GM21619 (cell line): Measurements from ENCODE around the gene MBIP.
A peak's percentile ranks its signal among the peaks of the same experiment; 100 is the strongest.
"Not testable (repeated sequence)": the region's sequence is repeated elsewhere in the genome, so short reads cannot be mapped to it uniquely, and the experiment has no call there.

Experiments
- ATAC-seq: cut with Tn5 transposase; IDR thresholded peaks from one replicate; pipeline ENCODE4 v1.9.1; 2021; ENCODE audit not compliant: unreplicated experiment

MBIP gene

GRCh38 chr14:36320200-36320896 lies at the start of gene MBIP:
Gene MBIP (minus strand): TSS chr14:36320637. CDS start chr14:36320588, 49 bp downstream.
- peak; percentile 95 for ATAC-seq

GRCh38 chr14:36367985-36368774 lies 47.7 kb upstream of the MBIP start:
- ATAC-seq, result no peak

- no peak for ATAC-seq
Observed at GRCh38 chr14:36365766-36366165, 45.3 kb upstream of the MBIP start.

GRCh38 chr14:36363704-36364103 lies 43.3 kb upstream of the MBIP start:
- ATAC-seq, result no peak

- ATAC-seq, result no peak
Observed at GRCh38 chr14:36362648-36363047, 42.2 kb upstream of the MBIP start.

- ATAC-seq, result no peak
Observed at GRCh38 chr14:36361210-36361853, 40.9 kb upstream of the MBIP start.

- no peak for ATAC-seq
Observed at GRCh38 chr14:36356862-36357261, 36.4 kb upstream of the MBIP start.

GRCh38 chr14:36346052-36346451 lies 25.6 kb upstream of the MBIP start:
- no peak for ATAC-seq

- no peak for ATAC-seq
Observed at GRCh38 chr14:36344211-36344610, 23.8 kb upstream of the MBIP start.

GRCh38 chr14:36341811-36342210 lies 21.4 kb upstream of the MBIP start:
- ATAC-seq, result not testable (repeated sequence)

- no peak for ATAC-seq
Observed at GRCh38 chr14:36340276-36340890, 19.9 kb upstream of the MBIP start.

- ATAC-seq, result no peak
Observed at GRCh38 chr14:36339816-36340215, 19.4 kb upstream of the MBIP start.

GRCh38 chr14:36333119-36333518 lies 12.7 kb upstream of the MBIP start:
- no peak for ATAC-seq

GRCh38 chr14:36327573-36327972 lies 7.1 kb upstream of the MBIP start:
- ATAC-seq, result not testable (repeated sequence)

GRCh38 chr14:36325853-36326252 lies 5.4 kb upstream of the MBIP start:
- no peak for ATAC-seq

GRCh38 chr14:36324897-36325296 lies 4.5 kb upstream of the MBIP start:
- no peak for ATAC-seq

GRCh38 chr14:36320897-36321381 lies 502 bp upstream of the MBIP start:
- peak; percentile 20 for ATAC-seq

- no peak for ATAC-seq
Observed at GRCh38 chr14:36319899-36320199, 588 bp downstream of the MBIP start.

- ATAC-seq, result no peak
Observed at GRCh38 chr14:36317650-36318049, 2.8 kb downstream of the MBIP start.

GRCh38 chr14:36316131-36316530 lies 4.3 kb downstream of the MBIP start:
- ATAC-seq, result no peak

GRCh38 chr14:36315159-36315853 lies 5.1 kb downstream of the MBIP start:
- peak; percentile 65 for ATAC-seq
